Astrocyte of the cerebellum (primary cell): ENCODE measurements around the gene PLXNB3.

ENCODE experiments used
- DNase-seq: peaks from one replicate; pipeline ENCODE4 v3.0.0-alpha.2; 2011; ENCODE audit warnings: low read depth
- H3K4me3 ChIP-seq: 2 replicates; pipeline ENCODE4 v1.5.1; 2011; ENCODE audit warnings: mild to moderate bottlenecking, low read depth, low read length, moderate library complexity
- CTCF ChIP-seq: IDR thresholded peaks from 2 replicates; pipeline ENCODE4 v1.5.1; 2012; ENCODE audit warnings: low read length, low read depth, moderate library complexity, mild to moderate bottlenecking; ENCODE audit errors: missing control alignments
- in situ Hi-C: cut with HindIII; loops from 2 replicates; pipeline ENCODE4 v1.10.0; 2017; ENCODE audit warnings: low sequenced_read_pairs

Gene PLXNB3

GRCh38 chrX:153800746-153801145 lies 36.7 kb downstream of the PLXNB3 start:
- no peak overlapping the region for H3K4me3 ChIP-seq
- in situ Hi-C loops = no loop called here
- DNase-seq = no peak
- TF ChIP-seq CTCF = no peak

GRCh38 chrX:153801669-153802068 lies 37.6 kb downstream of the PLXNB3 start:
- TF ChIP-seq CTCF = no peak
- in situ Hi-C loops = no loop called here
- H3K4me3 ChIP-seq = no peak overlapping the region
- no peak for DNase-seq

- TF ChIP-seq CTCF = no peak
Observed at GRCh38 chrX:153802513-153803045, 38.5 kb downstream of the PLXNB3 start.

GRCh38 chrX:153803211-153804099 lies 39.4 kb downstream of the PLXNB3 start:
- in situ Hi-C loops = no loop called here
- TF ChIP-seq CTCF = no peak
- no peak for DNase-seq
- H3K4me3 ChIP-seq = no peak overlapping the region

More at GRCh38 chrX:153802513-153803045, 38.5 kb downstream of the PLXNB3 start:
- no peak overlapping the region for H3K4me3 ChIP-seq
- in situ Hi-C loops = no loop called here
- DNase-seq = peak; percentile 4

- in situ Hi-C loops = no loop called here
- TF ChIP-seq CTCF = no peak
- DNase-seq = no peak
- no peak overlapping the region for H3K4me3 ChIP-seq
Observed at GRCh38 chrX:153804100-153804595, 40.1 kb downstream of the PLXNB3 start.

- no peak overlapping the region for H3K4me3 ChIP-seq
- in situ Hi-C loops = no loop called here
- no peak for TF ChIP-seq CTCF
- no peak for DNase-seq
Observed at GRCh38 chrX:153804621-153805020, 40.6 kb downstream of the PLXNB3 start.
